ENCODE measurements around the gene KPTN.

Gene KPTN

GRCh38 chr19:47445937-47446402, 38.0 kb downstream of the KPTN start:
- Histone ChIP-seq H3F3A (ENCODE audit: low read depth) (no peaks in the 10 kb centered on the region), H3K4me2 (ENCODE audit: low read depth, low read length, poor library complexity, severe bottlenecking) (peak overlapping the region; percentile 45), H3K9ac (ENCODE audit: low read depth, low read length, poor library complexity, severe bottlenecking) (no peak overlapping the region), H3K9me2 (replicated peaks; ENCODE audit: low read depth, low read length) (no peaks in the 10 kb centered on the region), H3K9me3 (ENCODE audit: insufficient read depth, low read depth, low read length) (no peaks in the 10 kb centered on the region), H3K79me2 (ENCODE audit: insufficient read depth, low read length) (no peaks in the 10 kb centered on the region), H3K36me3 (ENCODE audit: insufficient read depth, low read length) (no peaks in the 10 kb centered on the region), H3K27me3 (ENCODE audit: insufficient read depth, low read length, poor library complexity, severe bottlenecking) (no peaks in the 10 kb centered on the region), H4K20me1 (ENCODE audit: insufficient read depth, low read length, poor library complexity, severe bottlenecking) (no peaks in the 10 kb centered on the region), H3K4me3 (ENCODE audit: low read length, poor library complexity, severe bottlenecking) (no peak overlapping the region), H3K4me1 (ENCODE audit: insufficient read depth, low read length, poor library complexity, severe bottlenecking) (peaks cover 4% of the 10 kb centered on the region), H2AFZ (ENCODE audit: low read length) (peak overlapping the region; percentile 25; the same call in 1 of the 2 replicates)
- TF ChIP-seq, protein P1, sequence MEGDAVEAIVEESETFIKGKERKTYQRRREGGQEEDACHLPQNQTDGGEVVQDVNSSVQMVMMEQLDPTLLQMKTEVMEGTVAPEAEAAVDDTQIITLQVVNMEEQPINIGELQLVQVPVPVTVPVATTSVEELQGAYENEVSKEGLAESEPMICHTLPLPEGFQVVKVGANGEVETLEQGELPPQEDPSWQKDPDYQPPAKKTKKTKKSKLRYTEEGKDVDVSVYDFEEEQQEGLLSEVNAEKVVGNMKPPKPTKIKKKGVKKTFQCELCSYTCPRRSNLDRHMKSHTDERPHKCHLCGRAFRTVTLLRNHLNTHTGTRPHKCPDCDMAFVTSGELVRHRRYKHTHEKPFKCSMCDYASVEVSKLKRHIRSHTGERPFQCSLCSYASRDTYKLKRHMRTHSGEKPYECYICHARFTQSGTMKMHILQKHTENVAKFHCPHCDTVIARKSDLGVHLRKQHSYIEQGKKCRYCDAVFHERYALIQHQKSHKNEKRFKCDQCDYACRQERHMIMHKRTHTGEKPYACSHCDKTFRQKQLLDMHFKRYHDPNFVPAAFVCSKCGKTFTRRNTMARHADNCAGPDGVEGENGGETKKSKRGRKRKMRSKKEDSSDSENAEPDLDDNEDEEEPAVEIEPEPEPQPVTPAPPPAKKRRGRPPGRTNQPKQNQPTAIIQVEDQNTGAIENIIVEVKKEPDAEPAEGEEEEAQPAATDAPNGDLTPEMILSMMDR (conservative IDR thresholded peaks at IDR 0.05; ENCODE audit: low read length) = no peak
- no peak for TF ChIP-seq EZH2phosphoT487 (IDR thresholded peaks at IDR 0.05; ENCODE audit: borderline replicate concordance)

DNA sequence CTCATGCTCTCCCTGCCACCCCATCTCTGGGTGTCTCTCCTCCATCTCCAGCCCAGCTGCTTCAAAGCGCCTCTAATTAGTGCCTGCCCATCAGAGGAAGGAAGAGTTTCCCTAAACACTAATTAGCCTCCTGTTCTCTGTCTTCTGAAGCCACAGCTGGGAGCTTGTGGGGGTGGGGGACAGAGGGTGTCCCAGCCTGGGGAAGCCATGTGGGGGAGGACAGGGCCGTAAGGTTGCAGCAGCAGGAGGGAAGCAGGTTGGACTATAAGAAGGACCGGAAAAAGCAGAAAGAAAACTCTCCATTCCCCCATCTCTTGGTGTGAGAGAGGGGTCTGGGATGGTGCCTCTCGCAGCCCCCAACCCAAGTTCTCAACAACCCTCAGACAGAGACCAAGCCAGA, 38.5 kb downstream of the KPTN start:
- TF ChIP-seq, protein P1 (conservative IDR thresholded peaks at IDR 0.05; ENCODE audit: low read length) = no peak
- TF ChIP-seq EZH2phosphoT487 (IDR thresholded peaks at IDR 0.05; ENCODE audit: borderline replicate concordance) = no peak
- Histone ChIP-seq H3F3A (ENCODE audit: low read depth) (no peaks in the 10 kb centered on the region), H4K20me1 (ENCODE audit: insufficient read depth, low read length, poor library complexity, severe bottlenecking) (no peaks in the 10 kb centered on the region), H3K36me3 (ENCODE audit: insufficient read depth, low read length) (no peaks in the 10 kb centered on the region), H3K9ac (ENCODE audit: low read depth, low read length, poor library complexity, severe bottlenecking) (no peak overlapping the region), H3K9me2 (replicated peaks; ENCODE audit: low read depth, low read length) (no peaks in the 10 kb centered on the region), H3K4me1 (ENCODE audit: insufficient read depth, low read length, poor library complexity, severe bottlenecking) (peaks cover 4% of the 10 kb centered on the region), H3K4me3 (ENCODE audit: low read length, poor library complexity, severe bottlenecking) (no peak overlapping the region), H3K79me2 (ENCODE audit: insufficient read depth, low read length) (no peaks in the 10 kb centered on the region), H3K27me3 (ENCODE audit: insufficient read depth, low read length, poor library complexity, severe bottlenecking) (no peaks in the 10 kb centered on the region), H3K9me3 (ENCODE audit: insufficient read depth, low read depth, low read length) (no peaks in the 10 kb centered on the region), H2AFZ (ENCODE audit: low read length) (peak overlapping the region; percentile 25; the same call in 1 of the 2 replicates), H3K4me2 (ENCODE audit: low read depth, low read length, poor library complexity, severe bottlenecking) (peak overlapping the region; percentile 45)

GRCh38 chr19:47444388-47444821, 39.6 kb downstream of the KPTN start:
- no peaks in the 10 kb centered on the region for H3F3A ChIP-seq (ENCODE audit: low read depth)
- H3K79me2 ChIP-seq (ENCODE audit: insufficient read depth, low read length) = no peaks in the 10 kb centered on the region
- no peaks in the 10 kb centered on the region for H4K20me1 ChIP-seq (ENCODE audit: insufficient read depth, low read length, poor library complexity, severe bottlenecking)
- no peak for TF ChIP-seq EZH2phosphoT487 (IDR thresholded peaks at IDR 0.05; ENCODE audit: borderline replicate concordance)
- TF ChIP-seq, protein P1 (conservative IDR thresholded peaks at IDR 0.05; ENCODE audit: low read length) = no peak
- H3K4me3 ChIP-seq (ENCODE audit: low read length, poor library complexity, severe bottlenecking) = no peak overlapping the region
- no peak overlapping the region for H2AFZ ChIP-seq (ENCODE audit: low read length)
- H3K36me3 ChIP-seq (ENCODE audit: insufficient read depth, low read length) = no peaks in the 10 kb centered on the region
- H3K9me3 ChIP-seq (ENCODE audit: insufficient read depth, low read depth, low read length) = no peaks in the 10 kb centered on the region
- H3K4me1 ChIP-seq (ENCODE audit: insufficient read depth, low read length, poor library complexity, severe bottlenecking) = peaks cover 4% of the 10 kb centered on the region
- H3K9me2 ChIP-seq (replicated peaks; ENCODE audit: low read depth, low read length) = no peaks in the 10 kb centered on the region
- H3K27me3 ChIP-seq (ENCODE audit: insufficient read depth, low read length, poor library complexity, severe bottlenecking) = no peaks in the 10 kb centered on the region
- H3K4me2 ChIP-seq (ENCODE audit: low read depth, low read length, poor library complexity, severe bottlenecking) = no peak overlapping the region
- H3K9ac ChIP-seq (ENCODE audit: low read depth, low read length, poor library complexity, severe bottlenecking) = no peak overlapping the region
